Fibroblast of the aortic adventitia (primary cell): Measurements from ENCODE around the gene TRIM6. TPM values are rescaled to one million over a fixed set of nuclear protein-coding genes. Genes with fewer than 3 reads are reported as not detected.

Source experiments
- DNase-seq: peaks from one replicate; pipeline ENCODE4 v3.0.0-alpha.2; 2010; ENCODE audit warnings: low read depth
- H3K4me3 ChIP-seq: 2 replicates; pipeline ENCODE4 v1.5.1; 2011; ENCODE audit warnings: low read depth, mild to moderate bottlenecking, control low read depth, low read length, moderate library complexity
- CTCF ChIP-seq: IDR thresholded peaks from 2 replicates; pipeline ENCODE4 v1.5.1; 2011; ENCODE audit warnings: mild to moderate bottlenecking, low read length, control low read depth, inconsistent platforms; ENCODE audit not compliant: insufficient read depth
- total RNA-seq: library from RNA; depleted of rRNA; stranded (reverse); fragments of >200 nt; gene quantifications from 2 replicates; pipeline ENCODE4 v1.2.3, GENCODE V29; 2012; ENCODE audit warnings: low replicate concordance

The TRIM6 gene
- 4.7 and 5.3 TPM in 2 replicates for total RNA-seq

DNA sequence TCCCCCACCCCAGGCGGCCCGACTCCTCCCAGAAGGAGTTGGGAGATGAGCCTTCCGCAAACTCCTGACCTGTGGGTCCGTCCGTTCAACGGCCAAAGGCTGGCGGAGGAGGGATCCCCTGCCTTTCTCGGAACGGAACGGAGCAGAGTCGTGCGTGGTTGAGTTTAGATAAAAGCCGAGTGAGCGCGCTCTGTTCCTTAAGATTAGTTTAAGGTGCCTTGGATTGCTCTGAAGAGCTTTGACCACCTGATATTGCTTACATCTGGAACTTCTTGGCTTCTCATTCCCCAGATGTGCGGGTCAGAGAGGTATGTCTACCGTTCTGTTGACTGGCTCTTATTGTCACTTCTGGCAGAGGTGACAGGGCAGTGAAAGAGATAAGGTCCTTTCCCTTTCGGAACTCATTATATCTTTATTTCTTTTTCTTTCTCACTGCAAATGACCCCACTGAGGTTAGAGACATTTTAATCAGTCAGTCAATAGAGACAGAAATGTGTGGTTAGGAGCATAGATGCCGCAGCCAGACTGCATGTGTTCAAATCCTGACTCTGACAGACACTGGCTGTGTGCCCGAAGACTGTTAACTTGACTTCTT lies at the start of gene TRIM6:
Gene TRIM6, plus strand, starts transcription at position 31 of the 595 bp plus-strand sequence. Its CDS starts 261 bp downstream, at position 292.
- TF ChIP-seq CTCF: no peak
- H3K4me3 ChIP-seq: peak within 1 kb of the TSS; percentile 68
- peak; percentile 38 for DNase-seq

GRCh38 chr11:5547982-5548381 lies 48.5 kb upstream of the TRIM6 start:
- no peak overlapping the region for H3K4me3 ChIP-seq
- no peak for TF ChIP-seq CTCF
- no peak for DNase-seq

DNA sequence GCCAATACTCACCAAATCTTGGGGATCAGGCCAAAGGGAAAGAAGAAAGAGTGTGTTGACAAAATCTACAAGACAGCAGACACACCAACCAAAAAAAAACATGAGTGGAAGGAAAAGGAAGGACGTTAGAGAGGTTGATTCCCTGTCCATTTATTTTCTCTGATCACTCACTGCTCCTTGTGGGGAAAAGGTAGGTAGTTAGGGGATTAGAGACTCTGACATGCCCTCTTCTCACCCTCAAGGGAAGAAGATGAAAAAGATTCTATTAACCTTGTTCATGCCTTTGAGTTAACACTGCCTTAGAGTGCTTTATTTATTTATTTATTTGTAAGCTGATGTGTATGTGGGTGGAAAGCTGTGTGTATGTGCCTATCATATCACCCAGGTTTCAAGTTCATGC lies 48.0 kb upstream of the TRIM6 start, which contains the start of gene OR52H1:
Gene OR52H1, minus strand, starts transcription at position 101 of the 400 bp plus-strand sequence. CDS start 3,035 bp downstream, outside the sequence.
- no peak for TF ChIP-seq CTCF
- no peak for DNase-seq
- H3K4me3 ChIP-seq: no peak within 1 kb of the TSS

DNA sequence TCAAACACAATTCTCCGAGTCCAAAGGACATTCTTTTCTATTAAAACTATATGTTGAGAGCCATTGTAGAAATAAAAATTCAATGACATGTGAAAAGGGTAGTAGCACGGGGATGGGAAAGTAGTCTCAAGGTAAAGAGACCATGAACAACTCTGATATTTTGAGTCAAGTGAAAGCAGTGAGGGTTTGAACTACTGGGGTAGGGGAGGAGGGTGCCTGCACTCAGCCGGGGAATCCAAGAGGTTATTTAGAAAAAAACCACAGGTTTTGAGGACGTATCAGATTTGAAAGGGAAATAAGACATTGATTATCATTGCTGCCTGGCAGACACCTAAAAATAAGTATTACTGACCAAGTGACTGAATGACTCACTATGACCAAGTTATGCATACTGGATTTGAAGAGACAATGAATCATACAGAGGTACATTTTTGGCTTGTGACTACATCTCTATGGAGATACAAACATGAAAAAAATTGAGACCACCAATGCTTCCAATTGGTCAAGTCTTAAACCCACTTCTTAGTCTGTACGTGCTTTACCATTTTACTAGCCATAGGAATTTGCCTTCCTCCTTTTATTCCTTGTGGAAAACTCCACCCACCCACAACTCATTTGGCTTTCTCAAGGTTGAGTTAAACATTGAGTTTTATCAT lies 45.9 kb upstream of the TRIM6 start:
- peak; percentile 67 for DNase-seq
- H3K4me3 ChIP-seq: no peak overlapping the region
- TF ChIP-seq CTCF: no peak

DNA sequence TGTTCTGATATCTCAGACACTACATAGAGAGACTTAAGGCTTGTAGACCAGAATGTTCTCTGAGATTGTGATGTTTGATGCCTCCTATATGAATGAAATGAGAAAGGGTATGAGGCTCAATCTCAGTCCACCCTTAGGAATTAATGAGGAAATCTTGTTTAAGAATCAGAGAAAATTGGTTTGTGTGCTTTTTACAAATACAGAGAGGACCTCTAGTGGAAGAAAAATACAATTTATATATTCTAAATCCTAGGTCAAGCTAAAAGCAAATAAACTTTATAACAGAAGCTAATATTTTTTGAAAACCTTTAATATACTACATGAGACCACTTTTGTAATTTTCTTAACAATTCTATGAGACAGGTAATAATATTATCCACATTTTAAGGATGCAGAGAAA lies 43.1 kb upstream of the TRIM6 start:
- DNase-seq: peak; percentile 7
- TF ChIP-seq CTCF: peak; percentile 14

DNA sequence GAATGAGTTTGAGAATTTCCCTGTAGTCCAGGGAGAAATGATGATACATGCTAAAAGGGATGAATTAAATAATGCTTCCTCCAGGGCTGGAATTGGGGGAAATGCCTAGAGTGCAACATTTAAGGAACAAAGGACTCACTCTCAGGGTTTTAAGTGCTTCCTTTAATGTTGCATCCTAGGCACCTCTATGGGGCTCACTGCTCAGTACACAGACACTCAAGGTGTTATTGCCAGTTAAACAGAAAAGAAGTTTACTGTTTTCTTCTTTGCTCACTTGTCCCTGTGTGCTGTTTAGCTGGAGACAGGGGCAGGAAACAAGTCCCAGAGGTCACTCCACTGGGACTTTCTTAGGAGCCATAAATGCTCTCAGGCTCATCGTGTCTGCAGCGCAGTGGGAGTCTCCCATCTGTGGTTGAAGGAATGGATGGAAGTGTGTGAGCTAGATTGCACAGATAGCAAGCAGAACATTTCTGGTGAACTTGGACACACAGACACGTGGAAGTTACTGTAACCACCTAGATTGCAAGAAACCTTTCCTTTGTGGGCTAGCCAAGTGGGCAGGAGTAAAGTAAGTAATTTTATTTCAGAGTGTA lies 39.7 kb upstream of the TRIM6 start:
- H3K4me3 ChIP-seq: no peak overlapping the region
- no peak for TF ChIP-seq CTCF
- no peak for DNase-seq

More for the DNA sequence above, 43.1 kb upstream of the TRIM6 start:
- no peak overlapping the region for H3K4me3 ChIP-seq
